DOHH2 (cell line): ENCODE data around the gene RALGAPB.

ENCODE experiments used
- H3F3A ChIP-seq: fragments of 200-600 bp; sonication (generic), shearing (Covaris generic); 2 replicates; pipeline ENCODE4 v1.6.0; 2016; ENCODE audit warnings: antibody characterized with exemption, mild to moderate bottlenecking; ENCODE audit not compliant: control insufficient read depth, insufficient read depth
- H3K27ac ChIP-seq: fragments of 200-600 bp; sonication (generic); 2 replicates; pipeline ENCODE4 v1.5.1; 2014; ENCODE audit warnings: low read depth, mild to moderate bottlenecking, low read length, moderate library complexity
- H3K27me3 ChIP-seq: fragments of 200-600 bp; sonication (generic); 2 replicates; pipeline ENCODE4 v1.6.1; 2014; ENCODE audit warnings: mild to moderate bottlenecking, low read length, mixed read lengths; ENCODE audit not compliant: control insufficient read depth
- H3K36me3 ChIP-seq: fragments of 200-600 bp; sonication (generic); 2 replicates; pipeline ENCODE4 v1.6.1; 2014; ENCODE audit warnings: mild to moderate bottlenecking, low read length, moderate library complexity, mixed read lengths; ENCODE audit not compliant: control insufficient read depth
- H3K4me1 ChIP-seq: fragments of 200-600 bp; sonication (generic); 2 replicates; pipeline ENCODE4 v1.6.1; 2014; ENCODE audit warnings: mild to moderate bottlenecking, low read length, mixed read lengths; ENCODE audit not compliant: control insufficient read depth
- H3K4me2 ChIP-seq: fragments of 200-600 bp; sonication (generic); 2 replicates; pipeline ENCODE4 v1.6.0; 2014; ENCODE audit warnings: mild to moderate bottlenecking, low read length, moderate library complexity
- H3K4me3 ChIP-seq: fragments of 200-600 bp; sonication (generic); 2 replicates; pipeline ENCODE4 v1.5.1; 2014; ENCODE audit warnings: mild to moderate bottlenecking, low read length, mixed read lengths
- H3K79me2 ChIP-seq: fragments of 200-600 bp; sonication (generic); 2 replicates; pipeline ENCODE4 v1.6.1; 2014; ENCODE audit warnings: mild to moderate bottlenecking, low read length, mixed read lengths; ENCODE audit not compliant: control insufficient read depth
- H3K9me2 ChIP-seq: fragments of 200-600 bp; sonication (generic); replicated peaks from 2 replicates; pipeline ENCODE4 v1.6.1; 2014; ENCODE audit warnings: mild to moderate bottlenecking, low read length, mixed read lengths; ENCODE audit not compliant: control insufficient read depth
- H3K9me3 ChIP-seq: fragments of 200-600 bp; sonication (generic); 2 replicates; pipeline ENCODE4 v1.6.1; 2014; ENCODE audit warnings: antibody characterized with exemption, low read length, mixed read lengths; ENCODE audit not compliant: control insufficient read depth, insufficient read depth
- H4K20me1 ChIP-seq: fragments of 200-600 bp; sonication (generic); 2 replicates; pipeline ENCODE4 v1.6.0; 2014; ENCODE audit warnings: low read depth, mild to moderate bottlenecking, antibody characterized with exemption, low read length, moderate library complexity; ENCODE audit not compliant: control insufficient read depth, insufficient read depth
- EZH2phosphoT487 ChIP-seq: fragments of 200-600 bp; sonication (generic); IDR thresholded peaks from 2 replicates; pipeline ENCODE4 v1.6.1; 2017; ENCODE audit warnings: borderline replicate concordance, mild to moderate bottlenecking, antibody characterized with exemption, low read length, moderate library complexity, mixed read lengths
- TF ChIP-seq, protein P1 (sequence below): fragments of 200-600 bp; sonication (generic); IDR thresholded peaks from one replicate; pipeline ENCODE4 v1.5.1; 2014; ENCODE audit warnings: antibody characterized with exemption, mild to moderate bottlenecking, low read depth, low read length; ENCODE audit not compliant: poor library complexity, severe bottlenecking

The RALGAPB gene

GRCh38 chr20:38426006-38426897 is 46.4 kb upstream of the RALGAPB start:
- Histone ChIP-seq H3K36me3 (peaks cover 95% of the 10 kb centered on the region), H3K4me1 (peaks cover 2% of the 10 kb centered on the region), H3K4me3 (no peak overlapping the region), H3K27ac (no peak overlapping the region), H3K4me2 (no peak overlapping the region), H3K27me3 (no peaks in the 10 kb centered on the region), H3K9me2 (no peaks in the 10 kb centered on the region), H4K20me1 (peaks cover 35% of the 10 kb centered on the region), H3K79me2 (peaks cover 83% of the 10 kb centered on the region), H3F3A (peaks cover 9% of the 10 kb centered on the region), H3K9me3 (no peaks in the 10 kb centered on the region)
- TF ChIP-seq, protein P1, sequence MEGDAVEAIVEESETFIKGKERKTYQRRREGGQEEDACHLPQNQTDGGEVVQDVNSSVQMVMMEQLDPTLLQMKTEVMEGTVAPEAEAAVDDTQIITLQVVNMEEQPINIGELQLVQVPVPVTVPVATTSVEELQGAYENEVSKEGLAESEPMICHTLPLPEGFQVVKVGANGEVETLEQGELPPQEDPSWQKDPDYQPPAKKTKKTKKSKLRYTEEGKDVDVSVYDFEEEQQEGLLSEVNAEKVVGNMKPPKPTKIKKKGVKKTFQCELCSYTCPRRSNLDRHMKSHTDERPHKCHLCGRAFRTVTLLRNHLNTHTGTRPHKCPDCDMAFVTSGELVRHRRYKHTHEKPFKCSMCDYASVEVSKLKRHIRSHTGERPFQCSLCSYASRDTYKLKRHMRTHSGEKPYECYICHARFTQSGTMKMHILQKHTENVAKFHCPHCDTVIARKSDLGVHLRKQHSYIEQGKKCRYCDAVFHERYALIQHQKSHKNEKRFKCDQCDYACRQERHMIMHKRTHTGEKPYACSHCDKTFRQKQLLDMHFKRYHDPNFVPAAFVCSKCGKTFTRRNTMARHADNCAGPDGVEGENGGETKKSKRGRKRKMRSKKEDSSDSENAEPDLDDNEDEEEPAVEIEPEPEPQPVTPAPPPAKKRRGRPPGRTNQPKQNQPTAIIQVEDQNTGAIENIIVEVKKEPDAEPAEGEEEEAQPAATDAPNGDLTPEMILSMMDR = no peak
- no peak for TF ChIP-seq EZH2phosphoT487

- Histone ChIP-seq H3K9me2 (no peaks in the 10 kb centered on the region), H3K4me3 (no peak overlapping the region), H3F3A (peaks cover 9% of the 10 kb centered on the region), H3K27ac (no peak overlapping the region), H3K36me3 (peaks cover 95% of the 10 kb centered on the region), H3K9me3 (no peaks in the 10 kb centered on the region), H4K20me1 (peaks cover 46% of the 10 kb centered on the region), H3K4me2 (no peak overlapping the region), H3K4me1 (peaks cover 16% of the 10 kb centered on the region), H3K79me2 (peaks cover 92% of the 10 kb centered on the region), H3K27me3 (no peaks in the 10 kb centered on the region)
- TF ChIP-seq, protein P1 = no peak
- TF ChIP-seq EZH2phosphoT487 = no peak
Measured at GRCh38 chr20:38427655-38428023, 45.0 kb upstream of the RALGAPB start.

DNA sequence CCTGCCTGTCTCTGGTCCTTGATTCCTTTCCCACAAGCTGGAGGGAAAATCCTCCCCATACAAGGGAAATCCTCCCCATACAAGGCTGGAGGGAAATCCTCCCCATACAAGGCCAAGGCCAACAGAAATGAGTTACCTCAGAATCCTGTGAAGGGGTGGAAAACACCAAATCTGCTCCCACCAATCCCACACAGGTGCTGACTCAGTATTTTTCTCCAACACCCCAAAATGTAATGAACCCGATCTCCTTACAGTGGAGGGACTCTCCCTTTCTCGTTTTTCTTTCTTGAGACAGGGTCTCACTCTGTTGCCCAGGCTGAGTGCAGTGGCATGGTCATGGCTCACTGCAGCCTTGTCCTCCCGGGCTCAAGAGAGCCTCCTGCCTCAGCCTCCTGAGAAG is 43.8 kb upstream of the RALGAPB start:
- TF ChIP-seq, protein P1 = no peak
- TF ChIP-seq EZH2phosphoT487 = no peak
- H3K4me2 ChIP-seq = no peak overlapping the region
- H3K27me3 ChIP-seq = no peaks in the 10 kb centered on the region
- H3K4me3 ChIP-seq = no peak overlapping the region
- H3K36me3 ChIP-seq = peaks cover 95% of the 10 kb centered on the region
- peaks cover 52% of the 10 kb centered on the region for H4K20me1 ChIP-seq
- H3K79me2 ChIP-seq = peaks cover 95% of the 10 kb centered on the region
- H3K9me3 ChIP-seq = no peaks in the 10 kb centered on the region
- H3K9me2 ChIP-seq = no peaks in the 10 kb centered on the region
- no peak overlapping the region for H3K27ac ChIP-seq
- H3F3A ChIP-seq = peaks cover 3% of the 10 kb centered on the region; the same call in 1 of the 2 replicates
- H3K4me1 ChIP-seq = peaks cover 28% of the 10 kb centered on the region
